HG03469 (cell line): ENCODE measurements around the gene MCL1.
"Not testable (repeated sequence)": the region's sequence is repeated elsewhere in the genome, so short reads cannot be mapped to it uniquely, and the experiment has no call there.

ENCODE experiments used
- ATAC-seq: cut with Tn5 transposase; IDR thresholded peaks from one replicate; pipeline ENCODE4 v1.9.1; 2021; ENCODE audit warnings: mild to moderate bottlenecking, moderate library complexity, moderate number of reproducible peaks; ENCODE audit not compliant: unreplicated experiment

Gene MCL1

GRCh38 chr1:150603711-150604110 is 24.3 kb upstream of the MCL1 start:
- ATAC-seq, result no peak

DNA sequence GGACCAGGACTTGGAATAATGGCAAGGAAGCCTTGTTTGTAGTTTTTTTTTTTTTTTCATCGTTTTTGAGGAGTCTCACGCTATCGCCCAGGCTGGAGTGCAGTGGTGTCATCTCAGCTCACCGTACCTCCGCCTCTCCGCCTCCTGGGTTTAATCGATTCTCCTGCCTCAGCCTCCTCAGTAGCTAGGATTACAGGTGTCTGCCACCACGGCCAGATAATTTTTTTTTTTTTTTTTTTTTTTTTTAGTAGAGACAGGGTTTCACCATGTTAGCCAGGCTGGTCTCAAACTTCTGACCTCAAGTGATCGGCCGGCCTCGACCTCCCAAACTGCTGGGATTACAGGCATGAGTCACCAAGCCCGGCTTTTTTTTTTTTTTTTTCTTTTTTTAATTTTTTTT is 23.0 kb upstream of the MCL1 start:
- not testable (repeated sequence) for ATAC-seq

GRCh38 chr1:150601540-150601939 is 22.1 kb upstream of the MCL1 start:
- no peak for ATAC-seq

GRCh38 chr1:150598346-150598745 is 18.9 kb upstream of the MCL1 start:
- not testable (repeated sequence) for ATAC-seq

GRCh38 chr1:150596976-150597375 is 17.6 kb upstream of the MCL1 start:
- ATAC-seq, result no peak

DNA sequence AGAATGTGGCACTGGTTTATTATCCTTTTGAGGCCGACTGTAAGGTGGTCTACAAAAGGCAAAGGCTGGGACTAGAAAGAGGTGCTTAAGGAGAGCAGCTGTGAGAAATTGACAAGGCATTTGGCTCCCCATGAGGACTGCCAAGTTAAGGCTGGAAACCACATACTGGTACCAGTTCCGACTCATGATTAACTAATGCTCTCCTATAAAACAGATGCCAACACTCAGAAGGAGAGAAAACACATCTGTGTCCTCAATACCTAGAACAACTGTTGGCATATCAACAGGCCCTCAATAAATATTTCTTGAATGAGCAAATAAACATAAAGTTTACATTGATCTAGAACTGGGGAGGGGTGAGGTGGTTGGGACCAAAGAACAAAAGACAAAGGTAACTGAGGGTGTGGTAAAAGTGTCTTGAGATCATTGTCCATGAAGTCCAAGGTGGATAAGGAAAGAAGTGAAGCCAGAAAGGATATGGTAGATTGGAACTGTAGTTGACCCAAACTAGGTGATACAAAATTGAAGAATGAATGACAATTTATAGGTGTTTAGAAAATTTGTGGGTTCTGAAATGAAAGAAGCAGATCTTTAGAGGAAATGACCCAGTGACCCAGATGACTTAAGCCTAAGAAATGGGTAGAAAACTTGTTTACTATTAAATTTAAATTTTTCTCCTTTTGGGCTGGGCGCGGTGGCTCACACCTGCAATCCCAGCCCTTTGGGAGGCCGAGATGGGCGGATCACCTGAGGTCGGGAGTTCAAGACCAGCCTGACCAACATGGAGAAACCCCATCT is 16.9 kb upstream of the MCL1 start:
- no peak for ATAC-seq

DNA sequence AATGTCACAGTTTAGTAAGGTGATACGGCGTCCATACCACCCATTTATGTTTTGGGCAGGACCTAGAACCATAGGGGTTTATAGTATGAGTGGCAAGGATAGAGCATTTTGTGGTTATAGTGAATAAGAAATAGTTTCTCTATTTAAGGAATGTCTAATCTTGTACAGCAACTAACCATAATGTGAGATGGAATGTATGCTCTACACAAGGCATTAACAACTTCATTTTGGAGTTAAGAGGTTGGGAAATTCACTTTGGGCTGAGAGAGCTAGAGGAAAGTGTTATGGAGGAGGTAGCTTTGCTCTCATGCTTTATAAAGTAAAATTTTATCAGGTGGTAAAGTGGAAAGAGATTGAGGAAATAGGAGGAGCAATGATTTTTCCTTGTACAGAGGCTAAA is 3.0 kb upstream of the MCL1 start:
- no peak for ATAC-seq

DNA sequence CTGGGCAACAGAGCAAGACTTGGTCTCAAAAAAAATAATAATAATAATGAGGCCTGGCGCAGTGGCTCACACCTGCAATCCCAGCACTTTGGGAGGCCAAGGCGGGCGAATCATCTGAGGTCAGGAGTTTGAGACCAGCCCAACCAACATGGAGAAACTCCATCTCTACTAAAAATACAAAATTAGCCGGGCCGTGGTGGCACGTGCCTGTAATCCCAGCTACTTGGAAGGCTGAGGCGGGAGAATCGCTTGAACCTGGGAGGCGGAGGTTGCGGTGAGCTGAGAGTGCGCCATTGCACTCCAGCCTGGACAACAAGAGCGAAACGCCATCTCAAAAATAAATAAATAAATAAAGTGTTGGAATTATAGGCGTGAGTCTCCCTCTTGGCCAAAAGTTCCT is 2.6 kb upstream of the MCL1 start:
- not testable (repeated sequence) for ATAC-seq

- ATAC-seq, result not testable (repeated sequence)
Observed at GRCh38 chr1:150581437-150581836, 2.0 kb upstream of the MCL1 start.

DNA sequence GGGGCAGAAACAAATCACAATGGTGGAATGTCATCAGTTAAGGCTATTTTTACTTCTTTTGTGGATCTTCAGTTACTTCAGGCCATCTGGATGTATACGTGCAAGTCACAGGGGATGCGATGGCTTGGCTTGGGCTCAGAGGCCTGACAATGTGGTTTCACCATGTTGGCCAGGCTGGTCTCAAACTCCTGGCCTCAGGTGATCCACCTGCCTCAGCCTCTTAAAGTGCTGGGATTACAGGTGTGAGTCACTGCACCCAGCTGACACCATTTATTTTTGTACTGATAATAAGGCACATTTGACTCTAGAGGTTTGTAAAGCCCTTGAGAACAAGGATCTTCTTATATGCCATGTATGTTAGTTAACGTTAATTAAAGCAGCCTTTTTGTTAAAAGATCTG is 1.6 kb upstream of the MCL1 start:
- ATAC-seq, result not testable (repeated sequence)

DNA sequence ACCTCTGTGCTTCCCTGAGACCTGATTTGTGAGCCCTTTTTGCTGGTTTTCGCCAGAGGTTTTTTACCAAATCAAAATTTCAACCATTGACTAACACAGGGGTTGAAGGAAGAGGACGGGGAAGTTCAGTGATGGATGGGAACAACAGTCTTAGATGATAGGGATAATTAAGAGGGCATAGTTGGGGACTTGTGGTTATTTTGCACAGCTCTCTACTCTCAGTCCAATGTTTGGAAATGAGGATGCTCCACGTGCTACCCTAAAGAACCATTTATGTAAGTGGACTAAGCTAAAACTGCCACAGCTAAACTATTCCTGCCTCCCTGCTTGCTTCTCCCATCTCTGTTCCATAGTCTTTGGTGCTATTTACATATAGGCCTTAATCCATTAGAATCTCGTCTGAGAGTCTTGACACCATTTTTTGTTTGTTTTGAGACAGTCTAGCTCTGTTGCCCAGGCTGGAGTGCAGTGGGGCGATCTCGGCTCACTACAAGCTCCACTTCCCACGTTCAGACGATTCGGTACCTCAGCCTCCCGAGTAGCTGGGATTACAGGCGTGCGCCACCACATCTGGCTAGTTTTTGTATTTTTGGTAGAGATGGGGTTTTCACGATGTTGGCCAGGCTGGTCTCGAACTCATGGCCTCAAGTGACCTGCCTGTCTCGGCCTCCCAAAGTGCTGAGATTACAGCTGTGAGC is 684 bp upstream of the MCL1 start:
- no peak for ATAC-seq

DNA sequence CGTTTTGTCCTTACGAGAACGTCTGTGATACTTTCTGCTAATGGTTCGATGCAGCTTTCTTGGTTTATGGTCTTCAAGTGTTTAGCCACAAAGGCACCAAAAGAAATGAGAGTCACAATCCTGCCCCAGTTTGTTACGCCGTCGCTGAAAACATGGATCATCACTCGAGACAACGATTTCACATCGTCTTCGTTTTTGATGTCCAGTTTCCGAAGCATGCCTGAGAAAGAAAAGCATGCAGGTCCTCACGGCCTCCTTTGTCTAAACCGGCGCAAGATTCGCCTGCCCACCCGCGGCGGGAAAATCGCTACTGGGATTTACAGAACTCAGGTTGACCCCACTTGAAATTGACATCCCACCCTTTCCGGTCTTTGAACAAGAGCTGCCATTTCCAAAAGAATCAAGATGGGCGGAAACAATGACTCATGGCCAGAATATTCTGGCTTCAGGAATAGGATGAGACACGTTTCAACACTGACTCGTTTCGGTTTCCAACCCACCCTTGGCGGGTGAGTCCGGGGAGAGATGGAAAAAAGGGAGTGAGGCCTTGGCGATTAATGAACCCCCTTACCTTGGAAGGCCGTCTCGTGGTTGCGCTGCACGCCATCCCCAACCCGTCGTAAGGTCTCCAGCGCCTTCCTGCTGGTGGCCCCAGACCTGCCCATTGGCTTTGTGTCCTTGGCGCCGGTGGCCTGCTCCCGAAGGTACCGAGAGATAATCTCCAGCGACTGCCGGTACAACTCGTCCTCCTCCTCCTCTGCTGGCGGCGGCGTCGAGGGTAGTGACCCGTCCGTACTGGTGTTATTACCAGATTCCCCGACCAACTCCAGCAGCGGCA is 919 bp downstream of the MCL1 start:
- no peak for ATAC-seq

- no peak for ATAC-seq
Observed at GRCh38 chr1:150577557-150578271, 1.7 kb downstream of the MCL1 start.

DNA sequence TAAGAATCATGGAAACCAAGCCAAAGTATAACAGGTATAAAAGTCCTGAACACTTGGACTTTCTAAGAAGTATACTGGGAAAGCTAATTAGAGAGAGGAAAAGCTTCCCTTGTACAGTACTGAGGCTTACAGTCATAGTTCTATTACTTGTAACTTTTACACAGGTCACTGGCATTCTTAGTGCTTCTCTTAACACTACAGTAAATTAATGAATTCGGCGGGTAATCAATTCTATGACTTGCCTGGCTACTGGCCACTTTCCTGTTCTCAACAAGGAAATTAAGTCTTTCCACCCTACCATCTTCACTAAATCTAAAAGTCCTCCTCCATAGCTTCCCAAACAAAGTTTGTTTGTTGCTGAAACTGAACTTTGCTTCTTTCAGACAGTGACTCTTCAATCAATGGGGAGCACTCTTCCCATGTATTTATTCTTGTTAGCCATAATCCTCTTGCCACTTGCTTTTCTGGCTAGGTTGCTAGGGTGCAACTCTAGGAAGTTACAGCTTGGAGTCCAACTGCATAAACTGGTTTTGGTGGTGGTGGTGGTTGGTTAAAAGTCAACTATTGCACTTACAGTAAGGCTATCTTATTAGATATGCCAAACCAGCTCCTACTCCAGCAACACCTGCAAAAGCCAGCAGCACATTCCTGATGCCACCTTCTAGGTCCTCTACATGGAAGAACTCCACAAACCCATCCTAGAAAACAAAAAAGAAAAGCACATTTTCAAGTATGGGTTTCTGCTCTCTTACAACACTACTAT is 2.4 kb downstream of the MCL1 start:
- ATAC-seq, result no peak

DNA sequence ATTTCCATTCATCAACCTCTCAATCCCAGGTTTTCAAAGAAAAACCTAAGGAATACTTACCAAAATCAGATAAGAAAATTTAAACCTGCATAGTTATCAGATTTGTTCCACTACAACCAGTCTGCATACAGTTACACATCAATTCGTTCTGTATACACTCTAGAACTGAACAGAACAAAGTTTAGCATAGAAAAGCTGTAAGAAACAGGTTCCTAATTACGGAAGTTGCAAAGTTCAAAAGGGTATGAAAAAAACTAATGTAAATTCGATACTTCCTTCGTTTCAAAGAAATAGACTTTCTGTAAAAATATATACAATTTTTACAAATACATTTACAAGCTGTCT is 3.1 kb downstream of the MCL1 start:
- ATAC-seq, result no peak

DNA sequence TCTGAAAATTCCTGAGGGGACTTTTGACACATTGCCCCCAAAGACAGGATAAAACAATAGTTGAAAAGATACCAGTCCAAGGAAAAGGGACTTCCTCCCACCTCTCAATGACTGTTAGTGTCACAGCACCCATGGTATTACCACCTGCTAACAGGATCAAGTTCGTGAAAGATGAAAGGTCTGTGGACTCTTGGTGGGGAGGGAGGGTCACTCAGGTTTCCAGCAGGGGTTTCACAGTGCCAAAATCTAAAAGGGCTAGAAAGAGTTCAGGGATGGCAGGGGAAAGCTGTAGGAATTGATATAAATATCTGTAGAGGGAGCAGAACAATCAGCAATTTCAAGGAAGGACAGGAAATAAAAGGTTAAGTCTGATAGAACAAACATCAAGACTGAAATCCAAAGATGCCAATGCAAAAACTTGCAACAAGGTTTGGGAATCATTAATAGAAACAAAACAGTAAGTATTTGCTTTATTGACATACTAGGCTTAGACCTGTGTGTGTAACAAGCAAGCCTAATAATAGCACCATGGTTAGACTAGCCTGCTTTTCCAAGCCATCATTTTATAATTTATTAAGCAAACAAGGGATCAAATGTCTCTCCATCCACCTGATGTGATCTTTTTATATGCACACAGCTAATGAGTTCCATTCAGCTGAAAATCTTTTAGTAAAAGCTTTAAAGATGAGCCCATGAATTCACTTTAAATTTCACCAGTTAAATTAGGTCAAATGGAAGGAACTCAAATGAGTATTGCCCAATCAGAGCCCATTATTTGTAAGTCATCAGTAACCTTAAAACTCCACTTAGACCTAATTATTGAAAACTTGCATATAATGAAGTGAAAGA is 3.7 kb downstream of the MCL1 start:
- no peak for ATAC-seq

GRCh38 chr1:150575072-150575489 is 4.3 kb downstream of the MCL1 start:
- no peak for ATAC-seq

- ATAC-seq, result no peak
Observed at GRCh38 chr1:150574260-150575071, 4.9 kb downstream of the MCL1 start.
